ENCODE measurements around the gene ZFP69B. TPM values are rescaled to one million over a fixed set of nuclear protein-coding genes. Genes with fewer than 3 reads are reported as not detected.

ZFP69B gene
- total and polyA plus RNA-seq, 3 donors from 2014 or later, result 3.0 to 4.6 (median 4.2) TPM

DNA sequence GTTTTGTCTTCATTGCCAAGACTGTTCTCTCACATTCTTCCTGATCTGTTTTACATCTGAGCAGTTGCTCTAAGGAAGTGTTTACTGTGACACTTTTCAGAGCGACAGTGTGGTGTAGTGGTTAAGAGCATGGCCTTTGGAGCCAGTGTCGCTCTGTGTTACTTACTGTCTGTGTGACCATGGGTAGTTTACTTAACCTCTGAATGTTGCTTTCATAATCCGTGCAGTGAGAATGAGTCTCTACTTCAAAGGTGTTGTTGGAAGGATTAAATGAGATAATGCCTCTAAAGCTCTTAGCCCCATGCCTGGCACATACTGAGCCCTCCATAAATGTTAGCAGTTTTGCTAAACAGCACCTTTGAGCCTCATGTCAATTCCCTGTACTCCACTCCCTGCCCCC, 35.9 kb upstream of the ZFP69B start:
- TF ChIP-seq CTCF (IDR thresholded peaks at IDR 0.05), result no peak
- TF ChIP-seq POLR2A (IDR thresholded peaks at IDR 0.05), result no peak
- intact Hi-C loops (cut with DNase I; ENCODE audit: low total_unique reads), result no loop called here
- DNase-seq, result no peak
- Histone ChIP-seq H3K4me3 (no peak overlapping the region), H3K4me1 (no peaks in the 10 kb centered on the region), H3K9me3 (no peaks in the 10 kb centered on the region), H3K36me3 (ENCODE audit: low read depth, missing control alignments) (no peaks in the 10 kb centered on the region), H3K27me3 (no peaks in the 10 kb centered on the region), H3K27ac (no peak overlapping the region)
- 96 to 97% methylated on average over 3 of the region's 3 CpGs for WGBS, 2 donors

DNA sequence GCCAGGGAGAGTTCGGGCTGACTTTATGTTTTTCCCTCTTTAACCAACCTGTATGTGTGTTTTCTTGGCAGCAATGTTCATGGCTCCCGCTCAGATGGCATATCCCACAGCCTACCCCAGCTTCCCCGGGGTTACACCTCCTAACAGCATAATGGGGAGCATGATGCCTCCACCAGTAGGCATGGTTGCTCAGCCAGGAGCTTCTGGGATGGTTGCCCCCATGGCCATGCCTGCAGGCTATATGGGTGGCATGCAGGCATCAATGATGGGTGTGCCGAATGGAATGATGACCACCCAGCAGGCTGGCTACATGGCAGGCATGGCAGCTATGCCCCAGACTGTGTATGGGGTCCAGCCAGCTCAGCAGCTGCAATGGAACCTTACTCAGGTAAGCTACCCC, 33.6 kb upstream of the ZFP69B start:
- no peak for DNase-seq
- TF ChIP-seq POLR2A (IDR thresholded peaks at IDR 0.05) (no peak), CTCF (IDR thresholded peaks at IDR 0.05) (no peak)
- H3K4me1 ChIP-seq, result peaks cover 4% of the 10 kb centered on the region
- H3K27ac ChIP-seq, result no peak overlapping the region
- WGBS, 2 donors, result 90 to 95% methylated on average over 4 of the region's 4 CpGs
- H3K9me3 ChIP-seq, result no peaks in the 10 kb centered on the region
- no peaks in the 10 kb centered on the region for H3K27me3 ChIP-seq
- no peaks in the 10 kb centered on the region for H3K36me3 ChIP-seq (ENCODE audit: low read depth, missing control alignments)
- intact Hi-C loops (cut with DNase I; ENCODE audit: low total_unique reads), result no loop called here
- no peak overlapping the region for H3K4me3 ChIP-seq

DNA sequence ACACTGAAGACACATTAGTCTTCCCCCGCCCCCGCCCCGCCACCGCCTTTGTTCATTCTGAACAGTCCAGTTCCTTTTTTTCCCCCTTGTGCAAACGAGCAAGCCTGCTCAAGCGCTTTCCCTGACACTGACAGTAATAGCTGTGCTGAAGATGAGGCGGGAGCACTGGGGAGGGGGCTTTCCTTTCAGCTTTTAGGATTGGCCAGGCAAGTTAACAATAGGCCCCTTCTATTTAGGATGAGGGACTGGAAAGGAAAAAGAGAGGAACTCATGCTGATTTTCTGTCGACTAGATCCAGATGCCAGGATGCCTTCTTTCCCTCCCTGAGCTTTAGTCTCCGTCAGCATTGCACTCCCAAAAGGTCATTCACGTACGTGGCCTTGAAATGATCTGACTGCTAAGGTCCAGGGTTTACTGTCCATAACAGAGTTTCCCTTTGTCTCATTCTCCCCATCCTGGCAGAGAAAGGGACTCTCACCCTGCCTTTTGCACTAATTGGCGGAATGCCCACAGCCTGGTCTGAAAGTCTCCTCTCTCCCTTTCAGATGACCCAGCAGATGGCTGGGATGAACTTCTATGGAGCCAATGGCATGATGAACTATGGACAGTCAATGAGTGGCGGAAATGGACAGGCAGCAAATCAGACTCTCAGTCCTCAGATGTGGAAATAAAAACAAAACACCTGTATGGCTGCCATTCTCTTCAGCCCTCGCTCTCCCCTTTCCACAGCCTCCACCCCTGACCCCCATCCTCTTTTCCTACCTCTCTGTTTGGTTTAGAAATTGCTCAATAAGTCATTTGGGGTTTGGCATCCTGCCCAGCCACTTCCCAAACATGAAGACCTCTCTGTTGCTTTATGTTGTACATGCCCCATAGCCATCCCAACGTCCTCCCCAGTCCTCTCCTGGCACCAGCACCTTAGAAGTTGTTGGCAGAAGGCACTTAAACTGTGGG, 28.6 kb upstream of the ZFP69B start:
- Histone ChIP-seq H3K27ac (peak overlapping the region; percentile 29 to 35), H3K36me3 (ENCODE audit: low read depth, missing control alignments) (no peaks in the 10 kb centered on the region), H3K9me3 (no peaks in the 10 kb centered on the region), H3K27me3 (no peaks in the 10 kb centered on the region), H3K4me3 (no peak overlapping the region), H3K4me1 (peaks cover 4% of the 10 kb centered on the region)
- intact Hi-C loops (cut with DNase I; ENCODE audit: low total_unique reads), result no loop called here
- DNase-seq, result peak; percentile 49
- no peak for TF ChIP-seq CTCF (IDR thresholded peaks at IDR 0.05)
- no peak for TF ChIP-seq POLR2A (IDR thresholded peaks at IDR 0.05)
- 68 to 78% methylated on average over 15 of the region's 15 CpGs for WGBS, 2 donors

DNA sequence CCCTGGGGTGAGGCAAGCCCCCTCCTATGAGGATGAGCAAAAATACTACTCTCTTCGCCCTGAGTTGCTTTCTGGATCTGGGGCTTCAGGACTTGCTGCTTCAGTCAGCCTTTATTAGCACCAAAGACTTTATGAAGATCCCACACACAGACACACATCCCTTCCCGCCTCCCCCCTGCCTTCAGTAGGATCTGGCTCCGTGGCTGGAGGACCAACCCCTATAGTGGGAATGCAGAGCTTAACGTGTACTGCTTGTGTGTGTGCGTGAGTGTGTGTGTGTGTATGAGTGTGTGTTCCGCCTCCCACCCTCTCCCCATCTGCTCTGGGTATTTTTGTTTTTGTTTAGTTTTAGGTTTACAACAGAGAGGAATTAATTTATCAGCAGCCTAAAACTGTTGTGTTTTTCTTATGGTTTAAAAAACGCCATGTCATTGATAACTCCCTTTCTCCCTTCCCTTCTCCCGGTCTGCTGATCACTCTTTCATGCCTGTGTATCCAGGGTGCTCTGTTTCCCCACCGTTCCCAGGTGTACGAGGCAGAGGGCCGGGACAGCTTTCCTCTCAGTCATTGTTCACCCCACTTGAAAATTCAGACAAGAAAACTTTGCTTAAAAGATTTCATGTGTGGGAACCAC, 27.5 kb upstream of the ZFP69B start:
- Histone ChIP-seq H3K27me3 (no peaks in the 10 kb centered on the region), H3K4me1 (peaks cover 4% of the 10 kb centered on the region), H3K27ac (no peak overlapping the region), H3K36me3 (ENCODE audit: low read depth, missing control alignments) (no peaks in the 10 kb centered on the region), H3K9me3 (no peaks in the 10 kb centered on the region), H3K4me3 (no peak overlapping the region)
- WGBS, 2 donors, result 85 to 86% methylated on average over 11 of the region's 11 CpGs
- no peak for TF ChIP-seq POLR2A (IDR thresholded peaks at IDR 0.05)
- TF ChIP-seq CTCF (IDR thresholded peaks at IDR 0.05), result no peak
- intact Hi-C loops (cut with DNase I; ENCODE audit: low total_unique reads), result no loop called here
- DNase-seq, result no peak
